Stimulated activated naive CD8-positive, alpha-beta T cell treated with anti-CD3 and anti-CD28 coated beads, Interleukin-15, Interleukin-2, amounts not matched to agents 100 ng/mL and 50 ng/mL, for 24 hours (primary cell): ENCODE results near the gene EFHC2.
"Not testable (repeated sequence)": the region's sequence is repeated elsewhere in the genome, so short reads cannot be mapped to it uniquely, and the experiment has no call there.

ENCODE experiments used
- H3K27ac Mint-ChIP-seq: one replicate; pipeline ENCODE4 v1.8.0; 2021; ENCODE audit warnings: mild to moderate bottlenecking, mixed read lengths
- H3K27me3 Mint-ChIP-seq: one replicate; pipeline ENCODE4 v1.8.0; 2021; ENCODE audit warnings: mixed read lengths
- H3K36me3 Mint-ChIP-seq: one replicate; pipeline ENCODE4 v1.8.0; 2021; ENCODE audit warnings: low read depth, mixed read lengths
- H3K4me1 Mint-ChIP-seq: one replicate; pipeline ENCODE4 v1.8.0; 2021; ENCODE audit warnings: low read depth, mixed read lengths
- H3K4me3 Mint-ChIP-seq: one replicate; pipeline ENCODE4 v1.8.0; 2021; ENCODE audit warnings: mild to moderate bottlenecking, mixed read lengths
- H3K9me3 Mint-ChIP-seq: one replicate; pipeline ENCODE4 v1.8.0; 2021; ENCODE audit warnings: mixed read lengths

The EFHC2 gene

GRCh38 chrX:44232081-44232480 lies 111.4 kb downstream of the EFHC2 start:
- Mint-ChIP-seq H3K4me1 (no peaks in the 10 kb centered on the region), H3K4me3 (no peak overlapping the region), H3K9me3 (no peaks in the 10 kb centered on the region), H3K27me3 (no peaks in the 10 kb centered on the region), H3K27ac (no peak overlapping the region), H3K36me3 (no peaks in the 10 kb centered on the region)

- no peaks in the 10 kb centered on the region for H3K27me3 Mint-ChIP-seq
- no peak overlapping the region for H3K27ac Mint-ChIP-seq
- H3K9me3 Mint-ChIP-seq, result no peaks in the 10 kb centered on the region
- no peak overlapping the region for H3K4me3 Mint-ChIP-seq
- H3K4me1 Mint-ChIP-seq, result no peaks in the 10 kb centered on the region
- H3K36me3 Mint-ChIP-seq, result no peaks in the 10 kb centered on the region
Measured at GRCh38 chrX:44228621-44229020, 114.9 kb downstream of the EFHC2 start.

GRCh38 chrX:44227991-44228390 lies 115.5 kb downstream of the EFHC2 start:
- H3K27me3 Mint-ChIP-seq, result no peaks in the 10 kb centered on the region
- H3K4me3 Mint-ChIP-seq, result no peak overlapping the region
- H3K4me1 Mint-ChIP-seq, result no peaks in the 10 kb centered on the region
- no peak overlapping the region for H3K27ac Mint-ChIP-seq
- no peaks in the 10 kb centered on the region for H3K36me3 Mint-ChIP-seq
- H3K9me3 Mint-ChIP-seq, result no peaks in the 10 kb centered on the region

GRCh38 chrX:44225667-44226066 lies 117.8 kb downstream of the EFHC2 start:
- Mint-ChIP-seq H3K36me3 (no peaks in the 10 kb centered on the region), H3K27ac (no peak overlapping the region), H3K4me1 (no peaks in the 10 kb centered on the region), H3K9me3 (no peaks in the 10 kb centered on the region), H3K4me3 (no peak overlapping the region), H3K27me3 (no peaks in the 10 kb centered on the region)

- Mint-ChIP-seq H3K9me3 (no peaks in the 10 kb centered on the region), H3K27ac (no peak overlapping the region), H3K27me3 (no peaks in the 10 kb centered on the region), H3K36me3 (no peaks in the 10 kb centered on the region), H3K4me1 (no peaks in the 10 kb centered on the region), H3K4me3 (no peak overlapping the region)
Measured at GRCh38 chrX:44224760-44225159, 118.7 kb downstream of the EFHC2 start.

- no peaks in the 10 kb centered on the region for H3K9me3 Mint-ChIP-seq
- H3K36me3 Mint-ChIP-seq, result no peaks in the 10 kb centered on the region
- no peaks in the 10 kb centered on the region for H3K4me1 Mint-ChIP-seq
- H3K4me3 Mint-ChIP-seq, result no peak overlapping the region
- H3K27me3 Mint-ChIP-seq, result no peaks in the 10 kb centered on the region
- H3K27ac Mint-ChIP-seq, result no peak overlapping the region
Measured at GRCh38 chrX:44223150-44223549, 120.3 kb downstream of the EFHC2 start.

- H3K27ac Mint-ChIP-seq, result no peak overlapping the region
- H3K4me1 Mint-ChIP-seq, result no peaks in the 10 kb centered on the region
- H3K9me3 Mint-ChIP-seq, result no peaks in the 10 kb centered on the region
- H3K27me3 Mint-ChIP-seq, result no peaks in the 10 kb centered on the region
- H3K36me3 Mint-ChIP-seq, result no peaks in the 10 kb centered on the region
- no peak overlapping the region for H3K4me3 Mint-ChIP-seq
Measured at GRCh38 chrX:44218465-44218864, 125.0 kb downstream of the EFHC2 start.

GRCh38 chrX:44216171-44216570 lies 127.3 kb downstream of the EFHC2 start:
- H3K4me1 Mint-ChIP-seq, result no peaks in the 10 kb centered on the region
- H3K27me3 Mint-ChIP-seq, result no peaks in the 10 kb centered on the region
- H3K36me3 Mint-ChIP-seq, result no peaks in the 10 kb centered on the region
- no peaks in the 10 kb centered on the region for H3K9me3 Mint-ChIP-seq
- no peak overlapping the region for H3K4me3 Mint-ChIP-seq
- no peak overlapping the region for H3K27ac Mint-ChIP-seq

- Mint-ChIP-seq H3K27ac (no peak overlapping the region), H3K9me3 (no peaks in the 10 kb centered on the region), H3K4me1 (no peaks in the 10 kb centered on the region), H3K36me3 (no peaks in the 10 kb centered on the region), H3K4me3 (no peak overlapping the region), H3K27me3 (no peaks in the 10 kb centered on the region)
Measured at GRCh38 chrX:44203791-44204190, 139.7 kb downstream of the EFHC2 start.

GRCh38 chrX:44202596-44202995 lies 140.9 kb downstream of the EFHC2 start:
- Mint-ChIP-seq H3K27ac (no peak overlapping the region), H3K36me3 (no peaks in the 10 kb centered on the region), H3K4me1 (no peaks in the 10 kb centered on the region), H3K9me3 (no peaks in the 10 kb centered on the region), H3K4me3 (no peak overlapping the region), H3K27me3 (no peaks in the 10 kb centered on the region)

GRCh38 chrX:44189116-44189515 lies 154.4 kb downstream of the EFHC2 start:
- H3K9me3 Mint-ChIP-seq, result no peaks in the 10 kb centered on the region
- no peaks in the 10 kb centered on the region for H3K36me3 Mint-ChIP-seq
- H3K4me1 Mint-ChIP-seq, result no peaks in the 10 kb centered on the region
- no peak overlapping the region for H3K27ac Mint-ChIP-seq
- no peaks in the 10 kb centered on the region for H3K27me3 Mint-ChIP-seq
- no peak overlapping the region for H3K4me3 Mint-ChIP-seq

- not testable (repeated sequence) for H3K9me3 Mint-ChIP-seq, H3K27ac Mint-ChIP-seq, H3K27me3 Mint-ChIP-seq, H3K4me3 Mint-ChIP-seq, H3K36me3 Mint-ChIP-seq, H3K4me1 Mint-ChIP-seq
Measured at GRCh38 chrX:44187915-44188314, 155.6 kb downstream of the EFHC2 start.

GRCh38 chrX:44183329-44183728 lies 160.1 kb downstream of the EFHC2 start:
- Mint-ChIP-seq H3K27ac (no peak overlapping the region), H3K4me1 (no peaks in the 10 kb centered on the region), H3K4me3 (no peak overlapping the region), H3K27me3 (no peaks in the 10 kb centered on the region), H3K9me3 (no peaks in the 10 kb centered on the region), H3K36me3 (no peaks in the 10 kb centered on the region)

GRCh38 chrX:44178274-44179053 lies 165.0 kb downstream of the EFHC2 start:
- H3K36me3 Mint-ChIP-seq, result no peaks in the 10 kb centered on the region
- no peak overlapping the region for H3K27ac Mint-ChIP-seq
- H3K9me3 Mint-ChIP-seq, result peaks cover 12% of the 10 kb centered on the region
- H3K4me3 Mint-ChIP-seq, result no peak overlapping the region
- no peaks in the 10 kb centered on the region for H3K4me1 Mint-ChIP-seq
- no peaks in the 10 kb centered on the region for H3K27me3 Mint-ChIP-seq

GRCh38 chrX:44175455-44175854 lies 168.0 kb downstream of the EFHC2 start:
- H3K36me3 Mint-ChIP-seq, result no peaks in the 10 kb centered on the region
- H3K27me3 Mint-ChIP-seq, result no peaks in the 10 kb centered on the region
- no peaks in the 10 kb centered on the region for H3K4me1 Mint-ChIP-seq
- no peak overlapping the region for H3K27ac Mint-ChIP-seq
- no peak overlapping the region for H3K4me3 Mint-ChIP-seq
- H3K9me3 Mint-ChIP-seq, result peaks cover 12% of the 10 kb centered on the region

GRCh38 chrX:44174061-44174460 lies 169.4 kb downstream of the EFHC2 start:
- no peaks in the 10 kb centered on the region for H3K36me3 Mint-ChIP-seq
- H3K4me1 Mint-ChIP-seq, result no peaks in the 10 kb centered on the region
- no peak overlapping the region for H3K27ac Mint-ChIP-seq
- H3K27me3 Mint-ChIP-seq, result no peaks in the 10 kb centered on the region
- H3K4me3 Mint-ChIP-seq, result no peak overlapping the region
- H3K9me3 Mint-ChIP-seq, result peaks cover 12% of the 10 kb centered on the region
